Vagina (tissue), 2 donors: ENCODE measurements around the gene TICAM1.

ENCODE experiments used
- POLR2A ChIP-seq, 2 donors: fragments of 450-650 bp; IDR thresholded peaks; one replicate each; pipeline ENCODE4 v1.6.1; 2017; ENCODE audit warnings: antibody characterized with exemption in 2 of 2, mild to moderate bottlenecking in 2 of 2, moderate library complexity in 2 of 2
- TF ChIP-seq, protein P1 (sequence below), 3 experiments: fragments of 450-650 bp in 2 of 3; fragments of 200-600 bp in 1 of 3; sonication (generic) in 1 of 3; IDR thresholded peaks; one replicate each; pipeline ENCODE4 v1.5.1; 2017 to 2019; ENCODE audit warnings: antibody characterized with exemption in 3 of 3, mild to moderate bottlenecking in 2 of 3, moderate library complexity in 2 of 3

GRCh38 chr19:4794971-4795370, 36.5 kb downstream of the TICAM1 start:
- TF ChIP-seq POLR2A (IDR thresholded peaks at IDR 0.05) = no peak
- TF ChIP-seq, protein P1, sequence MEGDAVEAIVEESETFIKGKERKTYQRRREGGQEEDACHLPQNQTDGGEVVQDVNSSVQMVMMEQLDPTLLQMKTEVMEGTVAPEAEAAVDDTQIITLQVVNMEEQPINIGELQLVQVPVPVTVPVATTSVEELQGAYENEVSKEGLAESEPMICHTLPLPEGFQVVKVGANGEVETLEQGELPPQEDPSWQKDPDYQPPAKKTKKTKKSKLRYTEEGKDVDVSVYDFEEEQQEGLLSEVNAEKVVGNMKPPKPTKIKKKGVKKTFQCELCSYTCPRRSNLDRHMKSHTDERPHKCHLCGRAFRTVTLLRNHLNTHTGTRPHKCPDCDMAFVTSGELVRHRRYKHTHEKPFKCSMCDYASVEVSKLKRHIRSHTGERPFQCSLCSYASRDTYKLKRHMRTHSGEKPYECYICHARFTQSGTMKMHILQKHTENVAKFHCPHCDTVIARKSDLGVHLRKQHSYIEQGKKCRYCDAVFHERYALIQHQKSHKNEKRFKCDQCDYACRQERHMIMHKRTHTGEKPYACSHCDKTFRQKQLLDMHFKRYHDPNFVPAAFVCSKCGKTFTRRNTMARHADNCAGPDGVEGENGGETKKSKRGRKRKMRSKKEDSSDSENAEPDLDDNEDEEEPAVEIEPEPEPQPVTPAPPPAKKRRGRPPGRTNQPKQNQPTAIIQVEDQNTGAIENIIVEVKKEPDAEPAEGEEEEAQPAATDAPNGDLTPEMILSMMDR (IDR thresholded peaks at IDR 0.05) = no peak
